ENCODE measurements around the gene RBBP8NL.

The RBBP8NL gene

GRCh38 chr20:62392621-62393334, 34.6 kb downstream of the RBBP8NL start:
- DNase-seq (ENCODE audit: low read depth): no peak

- no peak for DNase-seq (ENCODE audit: low read depth)
Observed at GRCh38 chr20:62392077-62392418, 35.3 kb downstream of the RBBP8NL start.

GRCh38 chr20:62391165-62392076, 35.9 kb downstream of the RBBP8NL start:
- DNase-seq (ENCODE audit: low read depth): no peak

GRCh38 chr20:62390317-62391164, 36.8 kb downstream of the RBBP8NL start:
- no peak for DNase-seq (ENCODE audit: low read depth)

DNA sequence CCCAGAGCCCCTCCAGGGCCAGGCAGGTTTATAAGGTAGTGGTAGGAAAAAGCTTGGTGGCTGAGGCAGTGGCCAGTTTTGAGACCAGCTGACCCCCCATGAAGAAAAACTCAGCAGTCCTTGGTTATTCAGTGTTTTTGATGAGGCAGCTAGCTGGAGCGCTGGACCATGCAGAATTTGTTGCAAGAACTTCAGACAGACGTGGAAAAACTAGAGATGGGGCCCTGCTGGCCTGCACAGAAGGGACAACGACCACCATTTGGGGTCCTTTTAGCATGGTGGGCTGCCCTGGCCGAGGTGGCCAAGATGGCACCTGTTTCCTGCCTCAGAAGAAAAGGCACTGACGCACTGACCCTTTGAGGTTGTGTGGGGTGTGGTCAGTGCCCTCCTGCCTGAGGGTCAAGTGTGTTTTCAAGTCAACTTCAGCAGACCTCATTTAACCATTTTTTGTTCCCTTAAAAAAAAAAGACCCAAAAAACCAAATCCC, 37.7 kb downstream of the RBBP8NL start:
- no peak for DNase-seq (ENCODE audit: low read depth)

DNA sequence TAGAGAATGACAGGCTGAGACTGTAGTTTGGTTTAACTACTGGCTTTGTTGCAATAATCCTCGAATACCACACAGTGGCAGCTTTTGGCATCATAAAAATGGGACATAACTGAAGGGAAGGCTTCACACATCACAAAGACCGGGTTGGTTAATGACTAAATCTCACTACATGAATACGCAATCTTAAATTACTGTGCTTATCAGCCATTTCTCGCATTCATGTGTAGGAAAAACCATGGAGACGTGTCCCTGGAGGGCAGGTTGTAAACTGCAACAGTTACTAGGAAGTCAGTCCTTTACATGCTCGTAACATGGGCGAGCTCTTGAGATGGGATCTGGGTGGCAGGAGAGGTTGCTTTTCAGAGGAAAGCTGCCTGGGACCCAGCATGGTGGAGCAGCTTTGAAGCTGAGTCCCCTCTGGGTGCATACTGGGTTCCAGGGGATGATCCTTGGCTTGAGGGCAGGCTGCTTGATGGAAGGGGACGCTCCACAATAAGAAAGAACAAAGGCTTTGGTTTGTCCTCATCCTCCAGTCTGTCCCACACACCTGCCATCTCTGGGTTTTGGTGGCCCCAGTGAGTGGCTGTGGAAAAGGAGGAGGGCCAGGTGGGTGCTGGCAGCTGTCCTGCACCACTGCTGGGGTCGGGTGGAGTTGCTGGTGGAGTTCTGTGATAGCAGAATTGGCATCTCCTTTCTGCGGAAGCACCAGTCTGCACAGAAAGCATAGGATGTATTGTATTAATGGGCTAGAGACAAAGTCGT, 38.3 kb downstream of the RBBP8NL start:
- no peak for DNase-seq (ENCODE audit: low read depth)

- DNase-seq (ENCODE audit: low read depth): no peak
Observed at GRCh38 chr20:62387933-62388635, 39.3 kb downstream of the RBBP8NL start.

DNA sequence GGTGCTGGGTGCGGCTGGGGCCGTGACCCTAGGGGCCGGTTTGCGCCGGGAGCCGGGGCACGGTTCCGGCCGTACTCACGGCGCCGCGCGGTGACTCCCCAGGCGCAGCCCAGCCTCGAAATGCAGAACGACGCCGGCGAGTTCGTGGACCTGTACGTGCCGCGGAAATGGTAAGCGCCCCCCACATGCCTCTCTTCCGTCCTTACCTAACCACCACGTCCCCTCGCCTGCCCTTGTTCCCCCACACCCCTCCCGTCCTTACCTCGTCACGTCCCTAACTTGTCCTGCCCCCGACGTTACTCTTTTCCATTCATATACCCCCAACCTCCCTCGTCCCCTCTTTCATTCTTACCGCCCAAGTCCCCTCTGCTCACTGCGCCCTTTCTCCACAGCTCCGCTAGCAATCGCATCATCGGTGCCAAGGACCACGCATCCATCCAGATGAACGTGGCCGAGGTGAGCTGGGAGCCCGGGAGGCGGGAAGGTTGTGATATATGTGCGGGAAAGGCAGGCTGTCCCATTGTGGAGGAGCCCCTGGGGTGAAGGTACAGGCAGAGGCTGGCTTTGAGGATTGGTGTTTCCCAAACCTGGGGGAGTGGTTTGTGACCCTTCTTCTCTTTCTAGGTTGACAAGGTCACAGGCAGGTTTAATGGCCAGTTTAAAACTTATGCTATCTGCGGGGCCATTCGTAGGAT, 40.0 kb downstream of the RBBP8NL start:
- no peak for DNase-seq (ENCODE audit: low read depth)

- peak; percentile 69 for DNase-seq (ENCODE audit: low read depth)
Observed at GRCh38 chr20:62386383-62387218, 40.7 kb downstream of the RBBP8NL start, which contains the start of gene RPS21. TSS of gene RPS21 (plus strand) at chr20:62387103. CDS start at chr20:62387339, 236 bp downstream.

DNA sequence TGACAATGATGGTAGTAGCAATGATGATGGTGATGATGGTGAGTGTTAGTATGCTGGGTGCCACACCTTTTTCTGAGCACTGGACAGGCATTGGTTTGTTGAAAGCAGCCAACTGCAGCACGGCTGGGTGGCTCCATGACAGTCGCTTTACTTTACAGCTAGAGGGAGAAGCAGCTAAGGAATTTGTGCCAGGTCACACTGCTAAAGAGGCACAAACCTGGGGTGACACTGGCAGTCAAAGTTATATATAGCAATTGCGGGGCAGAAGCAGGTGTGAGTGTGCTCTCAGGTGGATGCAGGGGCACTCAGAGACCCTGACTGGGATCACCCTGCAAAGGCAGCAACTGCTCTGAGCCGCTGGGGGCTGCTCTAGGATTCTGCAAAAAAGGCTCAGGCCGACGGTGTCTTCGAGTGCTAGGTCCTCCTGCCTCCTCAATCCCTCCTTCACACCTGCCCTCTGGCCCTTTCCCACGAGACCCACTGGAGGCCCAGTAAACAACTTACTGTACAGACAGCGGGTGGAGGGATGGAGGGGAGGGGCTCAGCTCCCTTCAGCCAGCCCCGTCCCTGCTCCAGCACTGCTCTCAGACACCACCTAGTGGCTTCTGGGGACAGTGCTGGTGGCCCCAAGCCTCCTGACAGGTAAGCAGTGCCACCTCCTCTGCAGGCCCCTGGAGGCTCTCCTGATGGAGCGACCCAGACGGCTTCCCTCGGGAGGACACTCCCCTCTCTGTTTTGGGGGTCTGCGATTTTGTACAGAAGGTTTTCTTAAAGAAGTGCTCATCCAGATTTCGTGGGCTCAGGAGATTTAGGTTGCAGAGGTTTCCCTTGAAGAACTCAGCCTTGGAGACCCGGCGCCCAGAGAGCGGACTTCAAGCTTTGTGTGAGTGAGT, 44.8 kb downstream of the RBBP8NL start:
- DNase-seq (ENCODE audit: low read depth): peak; percentile 47

- DNase-seq (ENCODE audit: low read depth): no peak
Observed at GRCh38 chr20:62381842-62382241, 45.5 kb downstream of the RBBP8NL start.

DNA sequence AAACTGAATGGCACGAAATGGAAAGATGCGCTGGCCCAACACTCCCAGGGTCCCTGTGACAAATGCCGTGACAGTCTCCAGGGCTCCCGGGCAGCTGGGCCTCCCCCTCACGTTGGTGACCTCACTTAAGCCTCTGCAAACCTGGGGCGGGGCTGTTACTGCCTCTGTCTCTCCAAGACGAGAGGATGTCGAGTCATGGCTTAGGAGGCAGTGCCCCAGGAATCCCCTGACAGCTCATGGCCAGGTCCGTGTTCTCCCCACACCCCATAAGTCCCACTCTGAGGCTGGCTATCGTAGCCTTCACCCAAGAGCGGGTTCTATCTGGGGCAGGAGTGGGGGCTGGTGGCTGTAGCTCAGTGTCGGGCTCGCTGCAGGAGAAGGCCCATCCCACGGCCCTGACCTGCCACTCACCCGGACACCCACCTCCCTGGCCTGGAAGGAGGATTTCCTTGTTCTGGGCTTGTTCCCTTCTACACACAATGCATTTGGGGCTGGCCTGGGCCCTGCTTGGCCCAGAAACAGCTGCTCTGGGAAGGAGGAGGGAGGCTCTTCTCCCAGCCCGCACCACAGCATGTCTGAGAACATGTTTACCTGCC, 46.0 kb downstream of the RBBP8NL start:
- no peak for DNase-seq (ENCODE audit: low read depth)

DNA sequence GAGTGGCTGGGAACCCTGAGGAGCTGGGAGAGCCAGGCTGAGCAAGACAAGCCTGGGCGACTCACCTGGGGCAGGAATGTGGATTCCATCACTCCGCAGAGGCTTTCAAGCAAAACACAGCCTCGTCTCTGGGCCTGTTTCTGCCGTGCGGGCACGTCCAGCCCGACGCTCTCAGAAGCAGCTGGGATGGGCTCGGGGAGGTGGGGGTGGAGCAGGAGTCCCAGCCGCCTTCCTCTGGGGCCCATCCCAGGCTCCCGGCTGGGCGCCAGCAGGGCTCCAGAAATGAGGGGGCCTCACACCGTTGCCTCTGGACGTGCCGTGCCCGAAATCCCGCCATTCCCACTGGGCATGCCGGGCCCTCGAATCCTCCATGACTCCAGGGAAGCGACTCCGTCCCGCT, 49.1 kb downstream of the RBBP8NL start:
- no peak for DNase-seq (ENCODE audit: low read depth)

DNA sequence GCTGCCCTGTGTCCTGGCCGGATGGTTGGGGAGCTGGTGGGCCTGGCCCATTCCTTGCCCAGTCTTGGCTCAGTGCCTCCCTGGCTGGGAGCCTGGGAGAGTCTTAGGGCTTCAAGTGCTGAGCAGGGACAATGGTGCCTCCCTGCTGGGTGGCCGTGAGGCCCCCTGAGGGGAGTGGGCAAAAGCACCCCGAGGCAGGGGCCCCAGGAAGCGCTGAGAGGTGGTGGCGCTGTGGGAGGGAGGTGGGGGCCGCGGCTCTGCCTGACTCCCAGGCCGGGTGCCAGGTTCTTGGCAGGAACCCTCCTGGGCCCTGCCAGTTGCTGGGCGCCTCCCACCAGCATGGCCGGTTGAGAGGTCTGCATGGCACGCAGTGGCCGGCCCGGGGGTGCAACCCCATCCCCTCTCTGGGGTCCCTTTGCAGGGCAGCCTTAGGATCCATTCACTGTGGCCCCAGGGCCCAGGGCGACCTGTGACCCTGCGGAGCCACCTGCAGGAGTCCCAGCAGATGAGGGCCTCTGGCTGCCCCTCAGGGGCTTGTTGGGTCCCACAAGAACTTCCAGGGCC, 49.6 kb downstream of the RBBP8NL start:
- DNase-seq (ENCODE audit: low read depth): no peak

GRCh38 chr20:62377064-62377461, 50.3 kb downstream of the RBBP8NL start:
- no peak for DNase-seq (ENCODE audit: low read depth)

GRCh38 chr20:62376112-62377063, 51.0 kb downstream of the RBBP8NL start:
- no peak for DNase-seq (ENCODE audit: low read depth)

Data from fibroblast of the conjunctiva (primary cell).